ENCODE results near the gene PTPRT. TPM values are rescaled to one million over a fixed set of nuclear protein-coding genes. Genes with fewer than 3 reads are reported as not detected.

The PTPRT gene
- total RNA-seq, 1 donor, result not detected

- no peak for TF ChIP-seq CTCF (IDR thresholded peaks at IDR 0.05; ENCODE audit: insufficient read depth, low read depth, low read length)
- no peak overlapping the region for H3K4me3 ChIP-seq (ENCODE audit: low read depth, low read length)
- DNase-seq (ENCODE audit: low read depth), result no peak
Observed at GRCh38 chr20:42749556-42749955, 440.1 kb downstream of the PTPRT start.

GRCh38 chr20:42747765-42748411 lies 441.8 kb downstream of the PTPRT start:
- no peak for DNase-seq (ENCODE audit: low read depth)
- no peak for TF ChIP-seq CTCF (IDR thresholded peaks at IDR 0.05; ENCODE audit: insufficient read depth, low read depth, low read length)
- H3K4me3 ChIP-seq (ENCODE audit: low read depth, low read length), result no peak overlapping the region

- DNase-seq (ENCODE audit: low read depth), result no peak
- TF ChIP-seq CTCF (IDR thresholded peaks at IDR 0.05; ENCODE audit: insufficient read depth, low read depth, low read length), result no peak
- no peak overlapping the region for H3K4me3 ChIP-seq (ENCODE audit: low read depth, low read length)
Observed at GRCh38 chr20:42744756-42745465, 444.8 kb downstream of the PTPRT start.

- DNase-seq (ENCODE audit: low read depth), result no peak
- H3K4me3 ChIP-seq (ENCODE audit: low read depth, low read length), result no peak overlapping the region
- no peak for TF ChIP-seq CTCF (IDR thresholded peaks at IDR 0.05; ENCODE audit: insufficient read depth, low read depth, low read length)
Observed at GRCh38 chr20:42742926-42743325, 446.8 kb downstream of the PTPRT start.

- no peak for DNase-seq (ENCODE audit: low read depth)
- H3K4me3 ChIP-seq (ENCODE audit: low read depth, low read length), result no peak overlapping the region
- no peak for TF ChIP-seq CTCF (IDR thresholded peaks at IDR 0.05; ENCODE audit: insufficient read depth, low read depth, low read length)
Observed at GRCh38 chr20:42741906-42742305, 447.8 kb downstream of the PTPRT start.

- H3K4me3 ChIP-seq (ENCODE audit: low read depth, low read length), result no peak overlapping the region
- no peak for DNase-seq (ENCODE audit: low read depth)
- TF ChIP-seq CTCF (IDR thresholded peaks at IDR 0.05; ENCODE audit: insufficient read depth, low read depth, low read length), result no peak
Observed at GRCh38 chr20:42740226-42740870, 449.4 kb downstream of the PTPRT start.
